Prostate gland (tissue), 2 donors: ENCODE results near the gene LARGE1. TPM values are rescaled to one million over a fixed set of nuclear protein-coding genes. Genes with fewer than 3 reads are reported as not detected.

ENCODE experiments used
- DNase-seq: peaks from one replicate; pipeline ENCODE4 v3.0.0-alpha.2; 2019; ENCODE audit warnings: low spot score
- H3K27ac ChIP-seq, 2 donors: fragments of 200-600 bp; sonication (generic); 2 replicates each; pipeline ENCODE4 v1.5.1; 2017 to 2019
- H3K27me3 ChIP-seq: fragments of 200-600 bp; sonication (generic); replicated peaks from 2 replicates; pipeline ENCODE4 v1.5.1; 2019; ENCODE audit not compliant: insufficient read depth
- H3K36me3 ChIP-seq, 2 donors: fragments of 200-600 bp; sonication (generic); 1 replicate in 1 of 2; 2 replicates in 1 of 2; pipeline versions ENCODE4 v1.5.1 to v1.8.1; 2017 to 2019
- H3K4me1 ChIP-seq: fragments of 200-600 bp; sonication (generic); replicated peaks from 2 replicates; pipeline ENCODE4 v1.5.1; 2019
- H3K4me3 ChIP-seq, 2 donors: fragments of 200-600 bp; sonication (generic); 2 replicates each; pipeline ENCODE4 v1.5.1; 2017 to 2019
- H3K9me3 ChIP-seq: fragments of 200-600 bp; sonication (generic); 2 replicates; pipeline ENCODE4 v1.5.1; 2017
- POLR2A ChIP-seq: fragments of 450-650 bp; IDR thresholded peaks from one replicate; pipeline ENCODE4 v1.6.1; 2016; ENCODE audit warnings: antibody characterized with exemption, mild to moderate bottlenecking
- POLR2AphosphoS5 ChIP-seq: sonication (generic); formaldehyde crosslinking; IDR thresholded peaks from one replicate; pipeline ENCODE4 v1.6.1; 2017; ENCODE audit warnings: antibody characterized with exemption
- WGBS: methylation state at CpG from one replicate; pipeline ENCODE4 v1.1.5; 2018; 5-methylcytosine and 5-hydroxymethylcytosine counted together
- intact Hi-C: fragments of 100-400 bp; cut with DNase I; formaldehyde crosslinking; loops from one replicate; pipeline ENCODE4 v1.14.2; 2022
- total RNA-seq, 2 donors: library from RNA; depleted of rRNA; stranded (reverse); fragments of >200 nt; gene quantifications; one replicate each; pipeline ENCODE4 v1.1.0, GENCODE V29; 2016
- TF ChIP-seq, protein P1 (sequence below), 4 experiments: fragments of 200-600 bp in 2 of 4; fragments of 450-650 bp in 2 of 4; sonication (generic) in 2 of 4; IDR thresholded peaks; 1 replicate in 3 of 4; 2 replicates in 1 of 4; pipeline ENCODE4 v1.5.1; 2016 to 2019; ENCODE audit warnings: antibody characterized with exemption in 4 of 4, mild to moderate bottlenecking in 2 of 4, moderate library complexity in 2 of 4

LARGE1 gene
- total RNA-seq, 2 donors from 2014 or later = 18.6 to 37.4 TPM

DNA sequence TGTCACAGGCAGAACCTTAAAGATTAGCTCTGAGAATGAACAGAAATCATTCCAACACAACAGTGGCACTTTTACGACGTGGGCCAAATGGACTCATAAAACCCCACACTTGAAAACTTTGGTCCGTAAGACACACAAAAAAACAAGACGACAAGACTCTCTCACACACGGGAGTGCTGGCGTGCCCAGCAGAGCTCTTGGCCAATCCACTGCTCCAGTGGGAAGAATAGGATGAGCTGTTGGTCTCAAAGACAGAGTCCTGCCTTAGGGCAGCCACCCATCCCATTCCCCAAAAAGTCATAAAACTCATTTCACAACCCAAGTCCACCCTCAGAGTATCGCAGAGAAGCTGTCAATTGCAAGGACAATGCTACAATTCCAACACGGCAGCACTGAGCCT lies 18.2 kb downstream of the LARGE1 start:
- Histone ChIP-seq H3K4me3 (no peak overlapping the region), H3K4me1 (no peaks in the 10 kb centered on the region), H3K27me3 (no peaks in the 10 kb centered on the region), H3K36me3 (no peaks in the 10 kb centered on the region), H3K9me3 (no peaks in the 10 kb centered on the region), H3K27ac (no peak overlapping the region)
- DNase-seq = no peak
- intact Hi-C loops = no loop called here
- 57% methylated on average over 8 of the region's 8 CpGs for WGBS
- TF ChIP-seq POLR2AphosphoS5 (no peak), POLR2A (no peak)
- TF ChIP-seq, protein P1, sequence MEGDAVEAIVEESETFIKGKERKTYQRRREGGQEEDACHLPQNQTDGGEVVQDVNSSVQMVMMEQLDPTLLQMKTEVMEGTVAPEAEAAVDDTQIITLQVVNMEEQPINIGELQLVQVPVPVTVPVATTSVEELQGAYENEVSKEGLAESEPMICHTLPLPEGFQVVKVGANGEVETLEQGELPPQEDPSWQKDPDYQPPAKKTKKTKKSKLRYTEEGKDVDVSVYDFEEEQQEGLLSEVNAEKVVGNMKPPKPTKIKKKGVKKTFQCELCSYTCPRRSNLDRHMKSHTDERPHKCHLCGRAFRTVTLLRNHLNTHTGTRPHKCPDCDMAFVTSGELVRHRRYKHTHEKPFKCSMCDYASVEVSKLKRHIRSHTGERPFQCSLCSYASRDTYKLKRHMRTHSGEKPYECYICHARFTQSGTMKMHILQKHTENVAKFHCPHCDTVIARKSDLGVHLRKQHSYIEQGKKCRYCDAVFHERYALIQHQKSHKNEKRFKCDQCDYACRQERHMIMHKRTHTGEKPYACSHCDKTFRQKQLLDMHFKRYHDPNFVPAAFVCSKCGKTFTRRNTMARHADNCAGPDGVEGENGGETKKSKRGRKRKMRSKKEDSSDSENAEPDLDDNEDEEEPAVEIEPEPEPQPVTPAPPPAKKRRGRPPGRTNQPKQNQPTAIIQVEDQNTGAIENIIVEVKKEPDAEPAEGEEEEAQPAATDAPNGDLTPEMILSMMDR (IDR thresholded peaks at IDR 0.05) = no peak

DNA sequence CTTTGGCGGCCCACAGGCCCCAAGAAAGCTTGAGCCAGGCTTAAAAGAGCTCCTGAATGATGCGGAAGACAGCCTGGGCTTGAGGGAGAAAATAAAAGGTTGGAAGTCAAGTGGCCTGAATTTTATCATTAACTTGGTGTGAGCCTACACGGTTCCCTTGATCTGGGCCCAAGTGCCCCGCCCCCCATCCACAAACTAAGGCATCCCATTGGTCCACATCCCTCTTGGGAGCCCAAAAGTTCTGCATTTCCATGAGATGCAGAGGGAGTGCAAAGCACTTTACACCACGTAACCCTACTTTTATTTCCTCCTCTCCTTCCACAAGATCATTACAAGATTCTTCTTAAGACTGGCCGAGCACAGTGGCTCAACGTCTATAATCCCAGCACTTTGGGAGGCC lies 22.2 kb downstream of the LARGE1 start:
- Histone ChIP-seq H3K36me3 (no peaks in the 10 kb centered on the region), H3K9me3 (no peaks in the 10 kb centered on the region), H3K4me3 (no peak overlapping the region), H3K4me1 (no peaks in the 10 kb centered on the region), H3K27ac (no peak overlapping the region), H3K27me3 (no peaks in the 10 kb centered on the region)
- DNase-seq = no peak
- no peak for TF ChIP-seq POLR2AphosphoS5
- TF ChIP-seq POLR2A = no peak
- TF ChIP-seq, protein P1 (IDR thresholded peaks at IDR 0.05) = no peak
- intact Hi-C loops = no loop called here
- 86% methylated on average over 7 of the region's 7 CpGs for WGBS

DNA sequence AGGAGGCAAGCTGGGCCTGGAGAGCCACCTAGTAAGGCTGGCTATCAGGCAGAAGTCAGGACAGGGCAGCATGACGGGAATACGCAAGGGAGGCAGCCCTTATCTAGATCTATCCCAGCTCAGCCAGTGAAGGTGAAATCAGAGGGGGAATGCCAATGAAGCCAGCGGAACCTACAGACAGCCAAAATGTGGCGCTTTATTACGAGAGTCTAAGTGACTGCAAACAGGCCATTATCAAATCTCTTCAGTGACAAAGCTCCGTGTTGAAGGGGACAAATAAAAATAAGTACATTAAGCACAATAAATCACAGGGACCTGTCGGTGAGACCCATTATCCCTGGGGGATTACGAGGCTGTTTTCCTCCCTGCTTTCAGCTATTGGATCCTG lies 22.8 kb downstream of the LARGE1 start:
- H3K9me3 ChIP-seq = no peaks in the 10 kb centered on the region
- TF ChIP-seq POLR2AphosphoS5 (no peak), POLR2A (no peak)
- TF ChIP-seq, protein P1 (IDR thresholded peaks at IDR 0.05) = no peak
- intact Hi-C loops = no loop called here
- no peaks in the 10 kb centered on the region for H3K36me3 ChIP-seq
- no peaks in the 10 kb centered on the region for H3K4me1 ChIP-seq
- no peak overlapping the region for H3K4me3 ChIP-seq
- no peak overlapping the region for H3K27ac ChIP-seq
- no peaks in the 10 kb centered on the region for H3K27me3 ChIP-seq
- no peak for DNase-seq
- WGBS = 68% methylated on average over 8 of the region's 8 CpGs

DNA sequence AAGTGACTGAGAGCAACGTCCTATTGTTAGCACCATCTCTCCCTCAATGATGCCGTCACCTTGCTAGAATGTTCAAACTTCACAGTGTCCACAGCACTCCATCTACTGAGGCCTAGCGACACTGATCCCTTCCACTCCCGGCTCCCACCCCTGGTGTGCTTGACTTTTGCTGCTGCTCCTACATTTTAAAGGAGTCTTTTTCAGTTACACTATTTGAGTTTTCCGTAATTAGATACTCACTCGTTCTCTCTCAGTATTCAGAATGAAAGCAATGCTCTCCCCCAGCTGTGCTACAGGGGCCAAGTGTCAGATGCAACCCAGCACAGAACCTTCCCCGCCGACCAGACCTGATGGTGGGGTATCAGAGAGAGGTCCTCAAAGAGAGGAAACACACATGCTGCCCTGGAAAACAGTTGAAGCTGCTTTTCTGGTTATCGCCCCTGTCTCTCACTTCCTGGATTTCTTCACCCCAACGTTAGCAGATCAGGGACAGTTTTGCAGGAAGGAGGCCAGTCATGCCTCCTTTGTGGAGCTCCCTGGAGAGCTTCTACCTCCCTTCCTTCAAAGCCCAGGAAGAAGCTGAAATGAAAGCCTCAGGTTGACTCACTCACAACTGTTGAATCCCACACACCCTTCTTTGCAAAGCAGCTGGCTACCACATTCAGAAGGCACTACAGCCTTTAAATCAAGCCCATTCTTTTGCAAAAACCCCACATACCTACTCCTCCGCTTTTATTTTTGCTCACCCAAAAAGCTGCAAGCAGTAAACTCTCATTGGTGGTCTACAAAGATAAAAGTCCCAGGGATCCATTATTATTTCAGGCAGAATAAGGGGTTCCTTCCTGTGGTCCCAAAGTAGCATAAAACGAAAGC lies 23.5 kb downstream of the LARGE1 start:
- WGBS = 73% methylated on average over 12 of the region's 12 CpGs
- intact Hi-C loops = no loop called here
- Histone ChIP-seq H3K4me1 (no peaks in the 10 kb centered on the region), H3K4me3 (no peak overlapping the region), H3K27ac (no peak overlapping the region), H3K36me3 (no peaks in the 10 kb centered on the region), H3K27me3 (no peaks in the 10 kb centered on the region), H3K9me3 (no peaks in the 10 kb centered on the region)
- no peak for DNase-seq
- no peak for TF ChIP-seq POLR2A
- TF ChIP-seq, protein P1 (IDR thresholded peaks at IDR 0.05) = no peak
- TF ChIP-seq POLR2AphosphoS5 = no peak

DNA sequence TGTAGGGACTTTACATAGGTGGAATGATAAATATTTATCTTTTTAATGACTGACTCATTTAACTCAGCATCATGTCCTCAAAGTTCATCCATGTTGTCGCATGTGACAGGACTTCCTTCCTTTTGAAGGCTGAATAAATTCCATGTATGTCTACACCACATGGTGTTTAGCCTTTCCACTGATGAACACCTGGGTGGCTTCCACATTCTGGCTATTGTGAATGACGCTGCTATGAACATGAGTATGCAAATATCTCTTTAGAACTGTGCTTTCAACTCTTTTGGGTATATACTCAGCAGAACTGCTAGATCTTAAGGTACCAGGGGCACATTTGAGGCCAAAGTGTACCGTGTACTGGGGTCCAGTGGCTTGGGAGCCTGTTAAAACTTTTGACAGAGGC lies 24.1 kb downstream of the LARGE1 start:
- WGBS = 88% methylated on average over 3 of the region's 3 CpGs
- Histone ChIP-seq H3K9me3 (no peaks in the 10 kb centered on the region), H3K36me3 (no peaks in the 10 kb centered on the region), H3K27me3 (no peaks in the 10 kb centered on the region), H3K4me3 (no peak overlapping the region), H3K4me1 (no peaks in the 10 kb centered on the region), H3K27ac (no peak overlapping the region)
- TF ChIP-seq POLR2AphosphoS5 (no peak), POLR2A (no peak)
- TF ChIP-seq, protein P1 (IDR thresholded peaks at IDR 0.05) = no peak
- intact Hi-C loops = no loop called here
- DNase-seq = no peak
